Measurements from ENCODE around the gene MAMDC2.

Gene MAMDC2, protein sequence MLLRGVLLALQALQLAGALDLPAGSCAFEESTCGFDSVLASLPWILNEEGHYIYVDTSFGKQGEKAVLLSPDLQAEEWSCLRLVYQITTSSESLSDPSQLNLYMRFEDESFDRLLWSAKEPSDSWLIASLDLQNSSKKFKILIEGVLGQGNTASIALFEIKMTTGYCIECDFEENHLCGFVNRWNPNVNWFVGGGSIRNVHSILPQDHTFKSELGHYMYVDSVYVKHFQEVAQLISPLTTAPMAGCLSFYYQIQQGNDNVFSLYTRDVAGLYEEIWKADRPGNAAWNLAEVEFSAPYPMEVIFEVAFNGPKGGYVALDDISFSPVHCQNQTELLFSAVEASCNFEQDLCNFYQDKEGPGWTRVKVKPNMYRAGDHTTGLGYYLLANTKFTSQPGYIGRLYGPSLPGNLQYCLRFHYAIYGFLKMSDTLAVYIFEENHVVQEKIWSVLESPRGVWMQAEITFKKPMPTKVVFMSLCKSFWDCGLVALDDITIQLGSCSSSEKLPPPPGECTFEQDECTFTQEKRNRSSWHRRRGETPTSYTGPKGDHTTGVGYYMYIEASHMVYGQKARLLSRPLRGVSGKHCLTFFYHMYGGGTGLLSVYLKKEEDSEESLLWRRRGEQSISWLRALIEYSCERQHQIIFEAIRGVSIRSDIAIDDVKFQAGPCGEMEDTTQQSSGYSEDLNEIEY

DNA sequence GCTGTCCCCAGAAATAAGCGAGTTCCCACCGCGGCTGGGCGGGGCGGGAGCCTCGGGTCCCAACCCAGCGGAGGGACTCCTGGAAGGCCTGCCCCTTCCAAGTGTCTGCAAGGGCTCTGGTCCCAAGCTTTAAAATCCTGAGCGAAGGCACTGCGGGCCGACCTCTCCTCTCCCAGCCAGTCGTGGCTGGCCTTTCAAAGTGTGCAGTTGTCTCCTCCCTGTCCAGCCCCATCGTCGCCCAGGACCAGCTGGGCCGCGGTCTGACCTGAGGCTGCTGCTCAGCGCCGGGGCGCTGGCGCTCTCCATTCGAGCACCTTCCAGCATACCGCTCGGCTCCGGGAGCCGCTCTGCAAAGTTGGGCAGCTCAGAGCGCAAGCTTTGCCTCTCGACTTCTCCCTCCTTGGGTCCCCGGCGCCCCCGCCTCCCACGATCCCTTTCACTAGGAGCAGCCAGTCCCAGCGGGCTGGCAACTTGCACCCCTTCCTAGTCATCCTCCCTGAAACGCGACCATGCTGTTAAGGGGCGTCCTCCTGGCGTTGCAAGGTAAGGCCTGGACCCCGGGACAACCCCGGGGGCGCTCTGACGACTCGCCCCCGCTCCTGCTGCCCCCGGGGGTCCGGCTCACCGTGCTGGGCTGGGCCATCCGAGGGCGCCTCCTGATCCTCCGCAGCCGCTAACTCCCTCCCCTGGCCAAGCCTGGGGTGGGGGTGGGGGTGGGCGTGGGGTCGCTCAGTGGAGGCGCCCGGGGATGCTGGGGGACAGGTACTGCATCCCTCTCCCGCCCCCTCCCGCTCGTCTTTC lies at the start of gene MAMDC2:
MAMDC2 (plus strand) TSS at position 160 of the 801 bp plus-strand sequence; CDS start at position 510, 350 bp downstream.
- Histone ChIP-seq H3K36me3 (ENCODE audit: insufficient read depth, low read length) (peaks cover 25% of the 10 kb centered on the region), H3K4me1 (ENCODE audit: insufficient read depth, low read length) (peaks cover 71% of the 10 kb centered on the region), H3K4me3 (ENCODE audit: low read depth in 1 of 2, low read length in 2 of 2) (peak within 1 kb of the TSS; percentile 87 to 89), H3K9me3 (ENCODE audit: low read length) (no peaks in the 10 kb centered on the region), H3K27me3 (ENCODE audit: control insufficient read depth in 1 of 2, insufficient read depth in 2 of 2, low read length in 2 of 2) (no peaks in the 10 kb centered on the region), H3K27ac (ENCODE audit: low read depth, low read length) (peak within 1 kb of the TSS; percentile 82), H3K9ac (ENCODE audit: low read length) (peak within 1 kb of the TSS; percentile 88)

DNA sequence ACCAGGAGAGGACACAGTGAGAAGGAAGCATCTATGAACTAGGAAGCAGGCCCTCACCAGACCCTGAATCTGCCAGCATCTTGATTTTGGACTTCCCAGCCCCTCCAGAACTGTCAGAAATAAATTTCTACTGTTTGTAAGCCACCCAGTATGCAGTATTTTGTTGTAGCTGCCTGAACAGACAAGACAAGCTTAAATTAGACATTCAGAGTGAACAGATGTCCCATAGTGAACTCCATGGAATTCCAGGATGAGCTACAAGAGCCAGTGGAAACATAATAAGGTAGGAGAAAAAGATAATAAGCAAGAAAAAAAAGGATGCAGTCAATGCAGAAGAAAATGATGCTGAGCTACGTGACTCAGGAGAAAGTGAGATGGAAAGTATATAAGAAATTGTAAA lies 47.8 kb upstream of the MAMDC2 start:
- H3K9me3 ChIP-seq (ENCODE audit: low read length) = no peaks in the 10 kb centered on the region
- peaks cover 13% of the 10 kb centered on the region for H3K4me1 ChIP-seq (ENCODE audit: insufficient read depth, low read length)
- H3K27ac ChIP-seq (ENCODE audit: low read depth, low read length) = no peak overlapping the region
- H3K27me3 ChIP-seq (ENCODE audit: control insufficient read depth in 1 of 2, insufficient read depth in 2 of 2, low read length in 2 of 2) = no peaks in the 10 kb centered on the region
- no peak overlapping the region for H3K9ac ChIP-seq (ENCODE audit: low read length)
- no peak overlapping the region for H3K4me3 ChIP-seq (ENCODE audit: low read depth in 1 of 2, low read length in 2 of 2)
- no peaks in the 10 kb centered on the region for H3K36me3 ChIP-seq (ENCODE audit: insufficient read depth, low read length)

DNA sequence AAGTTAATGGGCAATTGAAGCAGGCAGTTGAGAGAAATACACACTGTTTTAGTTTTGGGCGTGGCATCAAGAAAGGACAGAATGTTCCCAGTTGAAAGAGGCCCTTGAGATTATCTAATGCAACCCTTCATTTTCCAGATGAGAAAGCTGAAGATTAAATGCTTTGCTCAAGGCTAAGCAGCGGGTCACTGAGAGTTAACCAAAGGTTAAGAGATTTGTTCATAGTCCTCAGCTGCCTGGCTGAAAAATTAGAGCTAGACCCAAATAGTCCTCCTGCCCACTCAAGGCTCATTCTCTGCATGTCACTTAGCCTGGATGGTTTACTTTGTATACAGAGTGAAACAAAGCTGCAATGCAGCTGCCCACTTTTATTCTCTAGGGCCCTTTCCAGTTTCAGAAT lies 46.7 kb upstream of the MAMDC2 start:
- Histone ChIP-seq H3K4me1 (ENCODE audit: insufficient read depth, low read length) (peaks cover 13% of the 10 kb centered on the region), H3K9ac (ENCODE audit: low read length) (no peak overlapping the region), H3K27me3 (ENCODE audit: control insufficient read depth in 1 of 2, insufficient read depth in 2 of 2, low read length in 2 of 2) (no peaks in the 10 kb centered on the region), H3K27ac (ENCODE audit: low read depth, low read length) (no peak overlapping the region), H3K4me3 (ENCODE audit: low read depth in 1 of 2, low read length in 2 of 2) (no peak overlapping the region), H3K9me3 (ENCODE audit: low read length) (no peaks in the 10 kb centered on the region), H3K36me3 (ENCODE audit: insufficient read depth, low read length) (no peaks in the 10 kb centered on the region)

DNA sequence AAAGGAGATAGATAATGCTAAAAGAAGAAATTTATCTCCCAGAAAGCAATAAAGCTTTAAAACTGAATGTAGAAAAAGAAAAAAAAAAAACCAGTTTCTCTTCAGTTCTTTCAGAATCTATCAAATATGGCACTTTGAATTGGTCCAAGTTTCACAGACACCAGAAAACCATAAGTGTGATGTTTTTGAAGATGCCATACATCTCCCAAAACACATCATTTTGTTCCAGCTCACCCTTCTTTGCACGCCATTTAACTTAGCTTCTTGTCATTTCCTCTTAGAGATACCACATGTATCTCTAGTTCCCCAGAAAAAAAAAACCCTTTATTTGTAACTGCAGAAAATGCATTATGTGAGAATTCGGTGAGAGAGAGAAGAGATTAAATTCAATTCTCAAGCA lies 46.1 kb upstream of the MAMDC2 start:
- Histone ChIP-seq H3K27me3 (ENCODE audit: control insufficient read depth in 1 of 2, insufficient read depth in 2 of 2, low read length in 2 of 2) (no peaks in the 10 kb centered on the region), H3K4me1 (ENCODE audit: insufficient read depth, low read length) (peaks cover 13% of the 10 kb centered on the region), H3K36me3 (ENCODE audit: insufficient read depth, low read length) (no peaks in the 10 kb centered on the region), H3K27ac (ENCODE audit: low read depth, low read length) (no peak overlapping the region), H3K4me3 (ENCODE audit: low read depth in 1 of 2, low read length in 2 of 2) (no peak overlapping the region), H3K9ac (ENCODE audit: low read length) (no peak overlapping the region), H3K9me3 (ENCODE audit: low read length) (no peaks in the 10 kb centered on the region)

DNA sequence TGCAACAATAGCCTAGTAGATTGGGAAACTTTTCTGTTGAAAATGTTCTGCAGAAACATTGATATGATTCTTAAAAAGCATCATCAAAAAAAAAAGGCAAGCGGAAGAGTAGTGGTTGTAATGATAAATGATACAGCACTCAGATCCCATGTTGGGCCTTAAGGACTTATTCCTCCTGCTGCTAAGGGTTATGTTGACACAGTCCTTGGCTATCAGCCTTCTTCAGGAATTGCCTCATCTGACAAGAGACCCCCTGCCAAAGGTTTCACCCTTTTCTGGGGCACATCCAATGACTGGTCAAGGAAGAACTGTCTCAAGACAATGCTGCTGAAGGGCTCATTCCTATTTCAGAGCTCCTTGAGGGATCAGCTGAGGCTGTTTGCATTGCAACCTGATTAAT lies 44.3 kb upstream of the MAMDC2 start:
- H3K27me3 ChIP-seq (ENCODE audit: control insufficient read depth in 1 of 2, insufficient read depth in 2 of 2, low read length in 2 of 2) = no peaks in the 10 kb centered on the region

DNA sequence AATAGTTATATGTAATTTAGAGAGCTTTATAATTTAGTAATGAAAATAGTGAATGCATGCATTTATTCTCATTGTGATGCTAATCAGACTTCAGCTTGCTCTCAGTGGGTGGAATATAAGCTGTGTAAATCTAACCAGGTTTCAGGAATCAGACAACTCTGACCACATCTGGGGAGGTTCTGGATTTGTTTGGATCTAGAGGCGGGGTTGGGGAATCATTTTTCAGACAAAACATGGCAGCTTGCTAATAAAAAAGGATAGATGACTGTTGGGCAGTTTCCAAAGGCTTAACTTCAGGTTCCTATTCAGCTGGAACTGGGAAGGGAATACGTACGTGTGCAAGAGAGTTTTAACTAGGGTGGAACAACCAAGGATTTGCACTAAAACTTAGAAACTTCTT lies 43.2 kb upstream of the MAMDC2 start:
- Histone ChIP-seq H3K27me3 (ENCODE audit: control insufficient read depth in 1 of 2, insufficient read depth in 2 of 2, low read length in 2 of 2) (no peaks in the 10 kb centered on the region), H3K9ac (ENCODE audit: low read length) (no peak overlapping the region)

More for the DNA sequence above, 44.3 kb upstream of the MAMDC2 start:
- H3K4me3 ChIP-seq (ENCODE audit: low read depth in 1 of 2, low read length in 2 of 2) = no peak overlapping the region
- no peak overlapping the region for H3K27ac ChIP-seq (ENCODE audit: low read depth, low read length)
- H3K9ac ChIP-seq (ENCODE audit: low read length) = no peak overlapping the region
- peaks cover 4% of the 10 kb centered on the region for H3K4me1 ChIP-seq (ENCODE audit: insufficient read depth, low read length)
- no peaks in the 10 kb centered on the region for H3K36me3 ChIP-seq (ENCODE audit: insufficient read depth, low read length)
- no peaks in the 10 kb centered on the region for H3K9me3 ChIP-seq (ENCODE audit: low read length)

DNA sequence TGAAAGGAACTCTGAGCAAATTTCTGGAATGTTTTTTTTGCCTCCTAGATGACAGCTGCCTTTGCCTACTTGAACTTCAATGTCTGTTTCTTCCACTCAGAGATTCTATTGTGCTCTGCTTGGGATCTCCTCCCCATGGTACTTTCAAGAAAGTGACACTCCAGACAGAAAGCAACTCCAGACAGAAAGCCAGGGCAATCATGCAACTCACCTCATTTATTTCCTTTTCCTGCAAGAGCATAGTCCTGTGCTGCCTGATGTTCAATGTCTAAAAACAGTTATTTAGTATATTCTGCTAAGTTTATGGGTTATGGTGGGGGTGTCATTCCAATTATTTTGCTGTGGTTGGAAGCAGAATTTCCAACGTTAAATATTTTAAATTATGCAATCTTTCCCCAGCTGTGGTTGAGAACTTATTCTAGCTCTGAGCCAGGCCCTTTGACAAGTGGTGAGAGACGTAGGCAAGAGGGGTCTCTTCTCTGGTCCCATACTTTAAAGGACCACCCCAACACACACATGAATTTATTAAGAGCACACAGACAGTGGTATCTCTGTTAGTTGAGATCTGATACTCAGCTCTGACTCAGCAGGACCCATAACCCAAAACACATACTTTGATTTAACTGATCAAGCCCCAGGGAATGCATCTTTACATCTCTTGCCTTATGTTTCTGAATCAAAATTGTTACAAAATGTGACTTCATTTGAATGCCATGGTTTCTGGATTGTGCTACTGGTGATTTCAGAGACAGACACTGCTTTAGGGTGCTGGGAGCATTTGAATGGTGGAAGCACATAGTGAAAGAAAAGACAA lies 39.5 kb upstream of the MAMDC2 start:
- H3K27me3 ChIP-seq (ENCODE audit: control insufficient read depth in 1 of 2, insufficient read depth in 2 of 2, low read length in 2 of 2) = no peaks in the 10 kb centered on the region
- peaks cover 14% of the 10 kb centered on the region for H3K4me1 ChIP-seq (ENCODE audit: insufficient read depth, low read length)
- H3K9me3 ChIP-seq (ENCODE audit: low read length) = no peaks in the 10 kb centered on the region
- H3K4me3 ChIP-seq (ENCODE audit: low read depth in 1 of 2, low read length in 2 of 2) = no peak overlapping the region
- no peak overlapping the region for H3K27ac ChIP-seq (ENCODE audit: low read depth, low read length)
- H3K36me3 ChIP-seq (ENCODE audit: insufficient read depth, low read length) = no peaks in the 10 kb centered on the region
- no peak overlapping the region for H3K9ac ChIP-seq (ENCODE audit: low read length)

More for the DNA sequence above, 43.2 kb upstream of the MAMDC2 start:
- Histone ChIP-seq H3K4me1 (ENCODE audit: insufficient read depth, low read length) (peaks cover 4% of the 10 kb centered on the region), H3K36me3 (ENCODE audit: insufficient read depth, low read length) (no peaks in the 10 kb centered on the region), H3K4me3 (ENCODE audit: low read depth in 1 of 2, low read length in 2 of 2) (no peak overlapping the region), H3K27ac (ENCODE audit: low read depth, low read length) (no peak overlapping the region), H3K9me3 (ENCODE audit: low read length) (no peaks in the 10 kb centered on the region)

DNA sequence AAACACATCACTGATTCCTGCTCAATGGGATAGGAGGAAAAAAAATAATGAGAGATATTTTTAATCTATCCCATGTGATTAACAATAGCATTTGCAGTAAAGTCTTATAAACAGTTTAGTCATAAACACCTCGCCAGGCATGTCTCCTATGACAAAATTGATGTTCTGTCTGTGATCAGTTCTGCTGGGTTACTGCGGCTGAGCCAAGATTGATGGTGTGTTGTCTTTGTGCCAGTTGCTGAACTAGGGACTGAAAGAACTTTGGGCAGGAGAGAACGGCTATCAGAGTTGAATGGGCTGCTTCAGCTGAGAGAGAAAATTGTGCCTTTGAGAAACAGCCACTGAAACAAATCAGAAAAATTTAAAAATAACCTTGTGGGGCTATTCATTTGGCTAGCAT lies 37.3 kb upstream of the MAMDC2 start:
- Histone ChIP-seq H3K9me3 (ENCODE audit: low read length) (no peaks in the 10 kb centered on the region), H3K36me3 (ENCODE audit: insufficient read depth, low read length) (no peaks in the 10 kb centered on the region), H3K4me3 (ENCODE audit: low read depth in 1 of 2, low read length in 2 of 2) (no peak overlapping the region), H3K9ac (ENCODE audit: low read length) (no peak overlapping the region), H3K27me3 (ENCODE audit: control insufficient read depth in 1 of 2, insufficient read depth in 2 of 2, low read length in 2 of 2) (no peaks in the 10 kb centered on the region), H3K27ac (ENCODE audit: low read depth, low read length) (no peak overlapping the region), H3K4me1 (ENCODE audit: insufficient read depth, low read length) (peaks cover 14% of the 10 kb centered on the region)

DNA sequence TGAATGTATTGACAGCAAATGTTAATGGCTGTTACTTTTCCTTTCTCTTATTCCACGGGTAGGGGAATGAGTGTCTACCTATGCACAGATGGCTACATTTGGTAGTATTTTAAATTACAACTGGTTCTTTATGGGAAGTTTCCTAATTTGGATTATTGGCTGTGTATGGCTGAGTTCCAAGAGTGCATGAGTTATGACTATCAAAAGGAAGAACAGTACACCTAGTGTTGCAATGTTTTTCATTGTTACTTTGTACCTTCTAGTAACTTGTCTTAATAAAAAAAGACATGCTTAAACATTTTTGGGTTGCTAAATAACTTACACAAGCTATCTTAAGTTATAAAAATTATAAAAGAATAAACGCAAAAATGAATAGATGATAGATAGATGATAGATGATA lies 35.8 kb upstream of the MAMDC2 start:
- Histone ChIP-seq H3K4me3 (ENCODE audit: low read depth in 1 of 2, low read length in 2 of 2) (no peak overlapping the region), H3K9me3 (ENCODE audit: low read length) (no peaks in the 10 kb centered on the region), H3K36me3 (ENCODE audit: insufficient read depth, low read length) (no peaks in the 10 kb centered on the region), H3K4me1 (ENCODE audit: insufficient read depth, low read length) (peaks cover 17% of the 10 kb centered on the region), H3K27ac (ENCODE audit: low read depth, low read length) (no peak overlapping the region), H3K9ac (ENCODE audit: low read length) (no peak overlapping the region), H3K27me3 (ENCODE audit: control insufficient read depth in 1 of 2, insufficient read depth in 2 of 2, low read length in 2 of 2) (no peaks in the 10 kb centered on the region)

DNA sequence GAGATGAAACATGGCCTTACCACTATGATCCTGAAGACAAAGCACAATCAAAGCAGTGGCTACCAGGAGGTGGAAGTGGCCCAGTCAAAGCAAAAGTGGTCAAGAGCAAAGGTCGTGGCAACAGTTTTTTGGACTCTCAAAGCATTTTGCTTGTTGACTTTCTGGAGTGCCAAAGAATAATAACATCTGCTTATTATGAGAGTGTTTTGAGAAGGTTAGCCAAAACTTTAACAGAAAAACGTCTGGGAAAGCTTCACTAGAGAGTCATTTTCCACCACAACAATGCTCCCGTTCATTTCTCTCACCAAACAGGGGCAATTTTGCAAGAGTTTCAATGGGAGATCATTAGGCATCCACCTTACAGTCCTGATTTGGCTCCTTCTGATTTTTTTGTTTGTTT lies 33.6 kb upstream of the MAMDC2 start:
- no peaks in the 10 kb centered on the region for H3K9me3 ChIP-seq (ENCODE audit: low read length)
- H3K27ac ChIP-seq (ENCODE audit: low read depth, low read length) = no peak overlapping the region
- H3K9ac ChIP-seq (ENCODE audit: low read length) = no peak overlapping the region
- no peaks in the 10 kb centered on the region for H3K27me3 ChIP-seq (ENCODE audit: control insufficient read depth in 1 of 2, insufficient read depth in 2 of 2, low read length in 2 of 2)
- H3K36me3 ChIP-seq (ENCODE audit: insufficient read depth, low read length) = no peaks in the 10 kb centered on the region
- peaks cover 18% of the 10 kb centered on the region for H3K4me1 ChIP-seq (ENCODE audit: insufficient read depth, low read length)
- H3K4me3 ChIP-seq (ENCODE audit: low read depth in 1 of 2, low read length in 2 of 2) = no peak overlapping the region

DNA sequence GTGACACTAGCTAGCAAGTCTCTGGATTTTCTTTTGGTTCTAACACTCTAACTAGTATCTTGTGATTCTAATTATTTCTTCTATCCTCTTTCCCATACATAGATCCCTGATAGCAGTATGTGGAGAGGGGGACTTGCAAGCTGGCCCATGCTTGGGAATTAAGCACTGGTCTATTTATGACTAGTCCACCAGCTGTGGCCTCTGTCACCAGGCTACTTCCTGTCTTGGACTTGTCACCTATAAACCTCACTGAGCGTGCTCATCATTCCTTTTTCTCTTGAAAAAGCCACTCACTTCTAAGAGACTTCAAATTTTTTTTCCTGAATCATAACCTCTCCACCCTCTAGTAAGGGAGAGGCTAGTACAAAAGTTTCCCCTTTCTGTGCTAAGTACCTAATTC lies 32.3 kb upstream of the MAMDC2 start:
- H3K9ac ChIP-seq (ENCODE audit: low read length) = no peak overlapping the region
- no peaks in the 10 kb centered on the region for H3K27me3 ChIP-seq (ENCODE audit: control insufficient read depth in 1 of 2, insufficient read depth in 2 of 2, low read length in 2 of 2)
- no peaks in the 10 kb centered on the region for H3K36me3 ChIP-seq (ENCODE audit: insufficient read depth, low read length)
- peaks cover 10% of the 10 kb centered on the region for H3K4me1 ChIP-seq (ENCODE audit: insufficient read depth, low read length)
- H3K27ac ChIP-seq (ENCODE audit: low read depth, low read length) = no peak overlapping the region
- no peak overlapping the region for H3K4me3 ChIP-seq (ENCODE audit: low read depth in 1 of 2, low read length in 2 of 2)
- no peaks in the 10 kb centered on the region for H3K9me3 ChIP-seq (ENCODE audit: low read length)

All from muscle layer of colon (tissue), 2 donors.